Tibial artery (tissue), 4 donors: Measurements from ENCODE around the gene USH1C.

Experiments used
- DNase-seq, 2 donors: peaks; one replicate each; pipeline ENCODE4 v3.0.0-alpha.2; 2019
- H3K27ac ChIP-seq, 2 donors: fragments of 200-600 bp; sonication (generic) in 1 of 2; 1 replicate in 1 of 2; 2 replicates in 1 of 2; pipeline ENCODE4 v1.5.1; 2018 to 2019; ENCODE audit warnings: mild to moderate bottlenecking in 1 of 2
- H3K27me3 ChIP-seq, 2 donors: fragments of 200-600 bp; sonication (generic) in 1 of 2; one replicate each; pipeline versions ENCODE4 v1.5.1 to v1.6.0; 2016 to 2019
- H3K36me3 ChIP-seq, 3 donors: fragments of 200-600 bp; sonication (generic) in 2 of 3; one replicate each; pipeline ENCODE4 v1.5.1; 2016 to 2019; ENCODE audit warnings: mild to moderate bottlenecking in 2 of 3
- H3K4me1 ChIP-seq, 4 donors: fragments of 200-600 bp; sonication (generic) in 2 of 4; 1 replicate in 3 of 4; 2 replicates in 1 of 4; pipeline ENCODE4 v1.5.1; 2016 to 2019
- H3K4me3 ChIP-seq, 2 donors: fragments of 200-600 bp; sonication (generic) in 1 of 2; 1 replicate in 1 of 2; 2 replicates in 1 of 2; pipeline ENCODE4 v1.5.1; 2018 to 2019; ENCODE audit warnings: mild to moderate bottlenecking in 2 of 2
- H3K9me3 ChIP-seq, 3 donors: fragments of 200-600 bp; sonication (generic) in 1 of 3; one replicate each; pipeline ENCODE4 v1.5.1; 2016 to 2019
- CTCF ChIP-seq, 2 experiments: fragments of 200-600 bp in 1 of 2; fragments of 450-650 bp in 1 of 2; IDR thresholded peaks; one replicate each; pipeline ENCODE4 v1.5.1; 2017 to 2019; ENCODE audit warnings: antibody characterized with exemption in 2 of 2, mild to moderate bottlenecking in 1 of 2, moderate library complexity in 1 of 2
- intact Hi-C: fragments of 100-400 bp; cut with DNase I; formaldehyde crosslinking; loops from one replicate; pipeline ENCODE4 v1.15.0; 2023; ENCODE audit warnings: low total_unique reads

USH1C gene

GRCh38 chr11:17573526-17573925 is 29.3 kb upstream of the USH1C start:
- Histone ChIP-seq H3K4me1 (no peaks in the 10 kb centered on the region), H3K4me3 (no peak overlapping the region), H3K36me3 (no peaks in the 10 kb centered on the region), H3K27me3 (peaks cover 0 to 15% of the 10 kb centered on the region in 2 donors), H3K9me3 (no peaks in the 10 kb centered on the region), H3K27ac (no peak overlapping the region)
- no peak for TF ChIP-seq CTCF (IDR thresholded peaks at IDR 0.05)
- intact Hi-C loops, result no loop called here
- DNase-seq, result no peak

DNA sequence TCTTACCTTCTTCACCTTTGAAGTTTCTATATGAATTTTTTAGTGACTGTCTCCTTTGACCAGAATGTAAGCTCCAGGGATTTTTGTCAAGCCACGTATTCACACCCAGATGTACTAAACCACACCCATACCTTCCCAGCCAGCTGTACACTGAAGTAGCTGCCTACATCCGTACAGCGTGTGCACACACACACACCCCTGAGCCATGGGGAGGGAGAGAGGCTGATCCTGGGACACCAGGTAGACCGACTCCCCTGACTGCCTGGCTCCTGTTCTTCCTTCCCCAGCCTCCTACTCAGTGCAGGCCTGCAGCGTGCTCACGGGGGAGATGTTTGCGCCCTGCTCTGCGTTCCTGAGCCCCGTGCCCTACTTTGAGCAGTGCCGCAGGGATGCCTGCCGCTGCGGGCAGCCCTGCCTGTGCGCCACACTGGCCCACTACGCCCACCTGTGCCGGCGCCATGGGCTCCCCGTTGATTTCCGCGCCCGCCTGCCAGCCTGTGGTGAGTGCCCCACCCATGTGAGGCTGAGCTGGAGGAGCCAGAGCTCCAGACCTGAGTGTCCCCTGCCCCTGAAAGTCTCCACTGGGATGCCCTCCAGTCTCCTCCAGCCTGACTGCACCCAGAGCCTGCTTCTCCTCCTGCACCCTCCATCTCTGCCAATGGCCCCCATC is 28.7 kb upstream of the USH1C start:
- intact Hi-C loops, result no loop called here
- Histone ChIP-seq H3K4me3 (no peak overlapping the region), H3K36me3 (no peaks in the 10 kb centered on the region), H3K4me1 (no peaks in the 10 kb centered on the region), H3K27ac (no peak overlapping the region), H3K27me3 (peaks cover 0 to 15% of the 10 kb centered on the region in 2 donors), H3K9me3 (no peaks in the 10 kb centered on the region)
- no peak for TF ChIP-seq CTCF (IDR thresholded peaks at IDR 0.05)
- no peak for DNase-seq

GRCh38 chr11:17572359-17572690 is 28.1 kb upstream of the USH1C start:
- intact Hi-C loops, result no loop called here
- no peak for TF ChIP-seq CTCF (IDR thresholded peaks at IDR 0.05)
- Histone ChIP-seq H3K4me3 (no peak overlapping the region), H3K36me3 (no peaks in the 10 kb centered on the region), H3K9me3 (no peaks in the 10 kb centered on the region), H3K27ac (no peak overlapping the region), H3K4me1 (no peaks in the 10 kb centered on the region), H3K27me3 (peaks cover 0 to 15% of the 10 kb centered on the region in 2 donors)
- no peak for DNase-seq

- no peak for DNase-seq
- intact Hi-C loops, result no loop called here
- Histone ChIP-seq H3K27ac (no peak overlapping the region), H3K27me3 (peaks cover 0 to 15% of the 10 kb centered on the region in 2 donors), H3K4me3 (no peak overlapping the region), H3K9me3 (no peaks in the 10 kb centered on the region), H3K36me3 (no peaks in the 10 kb centered on the region), H3K4me1 (no peaks in the 10 kb centered on the region)
- no peak for TF ChIP-seq CTCF (IDR thresholded peaks at IDR 0.05)
These were observed 27.5 kb upstream of the USH1C start for GRCh38 chr11:17571431-17572358.

DNA sequence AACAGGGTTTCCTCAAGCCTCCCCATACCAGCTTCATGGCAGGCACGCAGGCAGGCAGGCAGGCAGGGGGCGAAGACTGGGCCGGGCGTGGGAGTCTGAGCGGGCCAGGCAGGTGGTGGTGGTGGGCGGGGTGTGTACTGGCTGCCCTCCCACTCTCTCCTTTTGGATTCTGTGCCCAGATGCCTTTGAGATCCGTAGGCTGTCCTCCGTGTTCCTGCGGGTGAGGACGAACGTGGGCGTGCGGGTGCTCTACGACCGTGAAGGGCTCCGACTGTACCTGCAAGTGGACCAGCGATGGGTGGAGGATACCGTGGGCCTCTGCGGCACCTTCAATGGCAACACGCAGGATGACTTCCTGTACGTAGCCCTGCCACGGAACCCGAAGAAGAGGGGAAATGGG is 25.8 kb upstream of the USH1C start:
- no peaks in the 10 kb centered on the region for H3K4me1 ChIP-seq
- no peak overlapping the region for H3K27ac ChIP-seq
- intact Hi-C loops, result no loop called here
- peaks cover 0 to 15% of the 10 kb centered on the region in 2 donors for H3K27me3 ChIP-seq
- H3K36me3 ChIP-seq, result no peaks in the 10 kb centered on the region
- H3K4me3 ChIP-seq, result no peak overlapping the region
- TF ChIP-seq CTCF (IDR thresholded peaks at IDR 0.05), result no peak
- H3K9me3 ChIP-seq, result no peaks in the 10 kb centered on the region
- no peak for DNase-seq
